SK-N-SH (cell line): ENCODE data around the gene CENPT.

Experiments
- CTCF ChIP-seq: fragments of 200-600 bp; sonication (generic); IDR thresholded peaks from 2 replicates; pipeline ENCODE4 v1.6.1; 2017; ENCODE audit warnings: antibody characterized with exemption, mild to moderate bottlenecking, moderate library complexity
- FOXM1 ChIP-seq: IDR thresholded peaks from 2 replicates; pipeline ENCODE4 v1.4.0; 2012; ENCODE audit warnings: low read depth, mild to moderate bottlenecking
- GABPA ChIP-seq: IDR thresholded peaks from 2 replicates; pipeline ENCODE4 v1.4.0; 2012; ENCODE audit warnings: low read depth, mild to moderate bottlenecking
- MAX ChIP-seq: IDR thresholded peaks from 2 replicates; pipeline ENCODE4 v1.4.0; 2012; ENCODE audit warnings: low read depth
- NFIC ChIP-seq: IDR thresholded peaks from 2 replicates; pipeline ENCODE4 v1.4.0; 2012; ENCODE audit warnings: borderline replicate concordance
- REST ChIP-seq: IDR thresholded peaks from 2 replicates; pipeline ENCODE4 v1.6.1; 2012; ENCODE audit warnings: mild to moderate bottlenecking, low read depth, low read length, moderate library complexity
- RFX5 ChIP-seq: IDR thresholded peaks from 2 replicates; pipeline ENCODE4 v1.6.1; 2012; ENCODE audit warnings: mild to moderate bottlenecking, improper control_type of control experiment, low read length

- no peak for TF ChIP-seq CTCF
- TF ChIP-seq RFX5: no peak
- TF ChIP-seq GABPA: no peak
- 0 out of 2 replicates have a peak, but pooled peaks have one; percentile 7 for TF ChIP-seq REST
- TF ChIP-seq NFIC: no peak
- TF ChIP-seq MAX: peak; percentile 54
- TF ChIP-seq FOXM1: no peak
Observed at GRCh38 chr16:67833415-67834241, 13.9 kb downstream of the CENPT start.
